GM12892 (cell line): ENCODE data around the gene SBF1.

Experiments used
- DNase-seq: peaks from one replicate; pipeline ENCODE4 v3.0.0; 2011; ENCODE audit not compliant: insufficient read length
- FAIRE-seq: peaks from 2 replicates; lab custom pipeline; 2011; peaks lifted over from hg19 to GRCh38; lab: Jason Lieb, UNC
- POLR2A ChIP-seq: IDR thresholded peaks from 2 replicates; pipeline ENCODE4 v1.6.1; 2011; ENCODE audit warnings: low read depth, low read length, control low read depth
- POLR2AphosphoS5 ChIP-seq: IDR thresholded peaks from 2 replicates; pipeline ENCODE4 v1.6.1; 2011; ENCODE audit warnings: low read depth, low read length, control low read depth
- TAF1 ChIP-seq: IDR thresholded peaks from 2 replicates; pipeline ENCODE4 v1.6.1; 2011; ENCODE audit warnings: low read depth, mild to moderate bottlenecking, control low read depth, low read length, borderline replicate concordance

SBF1 gene

GRCh38 chr22:50456466-50457234, 18.2 kb downstream of the SBF1 start:
- TF ChIP-seq POLR2A = no peak
- no peak for TF ChIP-seq TAF1
- no peak for TF ChIP-seq POLR2AphosphoS5
- no peak for FAIRE-seq
- DNase-seq = no peak

GRCh38 chr22:50456026-50456425, 18.8 kb downstream of the SBF1 start:
- no peak for DNase-seq
- FAIRE-seq = no peak
- no peak for TF ChIP-seq TAF1
- TF ChIP-seq POLR2A = no peak
- no peak for TF ChIP-seq POLR2AphosphoS5

- no peak for FAIRE-seq
- TF ChIP-seq POLR2A (no peak), POLR2AphosphoS5 (no peak), TAF1 (no peak)
Observed at GRCh38 chr22:50455201-50455600, 19.6 kb downstream of the SBF1 start.

GRCh38 chr22:50454556-50455075, 20.2 kb downstream of the SBF1 start:
- DNase-seq (no peak), FAIRE-seq (no peak)
- TF ChIP-seq POLR2A (no peak), POLR2AphosphoS5 (no peak), TAF1 (no peak)

More at GRCh38 chr22:50455201-50455600, 19.6 kb downstream of the SBF1 start:
- DNase-seq = no peak

- DNase-seq (no peak), FAIRE-seq (no peak)
- no peak for TF ChIP-seq TAF1
- TF ChIP-seq POLR2AphosphoS5 = no peak
- no peak for TF ChIP-seq POLR2A
Observed at GRCh38 chr22:50452649-50453048, 22.2 kb downstream of the SBF1 start.

GRCh38 chr22:50447576-50448551, 27.0 kb downstream of the SBF1 start:
- no peak for DNase-seq
- TF ChIP-seq POLR2AphosphoS5 (no peak; the same call in 1 of the 2 replicates), POLR2A (no peak), TAF1 (no peak)
- FAIRE-seq = no peak

- no peak; the same call in 1 of the 2 replicates for TF ChIP-seq POLR2AphosphoS5
- TF ChIP-seq TAF1 = no peak
- TF ChIP-seq POLR2A = no peak
- no peak for DNase-seq
- no peak for FAIRE-seq
Observed at GRCh38 chr22:50446708-50447575, 27.9 kb downstream of the SBF1 start.

GRCh38 chr22:50445880-50446707, 28.7 kb downstream of the SBF1 start:
- FAIRE-seq = no peak
- no peak for DNase-seq
- TF ChIP-seq POLR2AphosphoS5 (no peak), TAF1 (no peak), POLR2A (no peak)

GRCh38 chr22:50445071-50445879, 29.6 kb downstream of the SBF1 start:
- no peak for TF ChIP-seq POLR2A
- no peak for TF ChIP-seq TAF1
- 0 out of 2 replicates have a peak, but pooled peaks have one; percentile 7 for TF ChIP-seq POLR2AphosphoS5
- FAIRE-seq = no peak
- no peak for DNase-seq
